HepG2 (cell line): ENCODE data around the gene LCP2.

ENCODE experiments used
- MED1 ChIP-seq: sonication (generic); formaldehyde crosslinking; IDR thresholded peaks from 2 replicates; pipeline ENCODE4 v1.4.0; 2020; ENCODE audit warnings: missing genetic modification reagents
- MEIS1 ChIP-seq: sonication (generic); formaldehyde crosslinking; IDR thresholded peaks from 2 replicates; pipeline ENCODE4 v1.9.0; 2021; ENCODE audit warnings: mild to moderate bottlenecking, missing genetic modification reagents, moderate library complexity, borderline replicate concordance
- TMF1 ChIP-seq: sonication (generic); formaldehyde crosslinking; IDR thresholded peaks from 2 replicates; pipeline ENCODE4 v1.8.1; 2022; ENCODE audit warnings: low read depth, missing genetic modification reagents
- ZNF101 ChIP-seq: sonication (generic); formaldehyde crosslinking; IDR thresholded peaks from 2 replicates; pipeline ENCODE4 v1.4.0; 2020; ENCODE audit warnings: mild to moderate bottlenecking, low read depth, missing genetic modification reagents, borderline replicate concordance
- ZNF337 ChIP-seq: sonication (generic); formaldehyde crosslinking; IDR thresholded peaks from 2 replicates; pipeline ENCODE4 v1.5.1; 2020; ENCODE audit warnings: missing genetic modification reagents, low read depth, mild to moderate bottlenecking, borderline replicate concordance

DNA sequence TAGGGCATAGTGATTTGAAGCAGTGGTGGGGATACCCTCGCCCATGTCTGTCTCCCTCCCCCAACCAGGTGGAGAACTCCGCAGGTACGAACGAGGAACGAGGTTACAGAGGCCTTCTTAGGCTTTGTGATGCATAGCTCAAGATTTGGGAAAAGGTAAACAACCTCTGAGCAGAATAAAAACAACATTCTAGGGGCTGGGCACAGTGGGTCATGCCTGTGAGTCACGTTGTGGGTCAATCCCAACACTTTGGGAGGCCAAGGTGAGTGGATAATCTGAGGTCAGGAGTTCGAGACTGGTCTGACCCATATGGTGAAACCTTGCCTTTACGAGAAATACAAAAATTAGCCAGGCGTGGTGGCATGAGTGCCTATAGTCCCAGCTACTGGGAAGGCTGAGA lies 3.6 kb upstream of the LCP2 start:
- TF ChIP-seq ZNF337 (CRISPR knock-in tag) (no peak), MEIS1 (CRISPR knock-in tag) (no peak), TMF1 (CRISPR knock-in tag) (no peak), ZNF101 (CRISPR knock-in tag) (no peak), MED1 (CRISPR knock-in tag) (no peak)
